Tracheal epithelial cell (primary cell): ENCODE measurements around the gene RNF103. TPM values are rescaled to one million over a fixed set of nuclear protein-coding genes. Genes with fewer than 3 reads are reported as not detected.

Experiments
- total RNA-seq: library from RNA; depleted of rRNA; stranded (reverse); fragments of >200 nt; gene quantifications from 2 replicates; pipeline ENCODE4 v1.2.1, GENCODE V29; 2014

The RNF103 gene, protein sequence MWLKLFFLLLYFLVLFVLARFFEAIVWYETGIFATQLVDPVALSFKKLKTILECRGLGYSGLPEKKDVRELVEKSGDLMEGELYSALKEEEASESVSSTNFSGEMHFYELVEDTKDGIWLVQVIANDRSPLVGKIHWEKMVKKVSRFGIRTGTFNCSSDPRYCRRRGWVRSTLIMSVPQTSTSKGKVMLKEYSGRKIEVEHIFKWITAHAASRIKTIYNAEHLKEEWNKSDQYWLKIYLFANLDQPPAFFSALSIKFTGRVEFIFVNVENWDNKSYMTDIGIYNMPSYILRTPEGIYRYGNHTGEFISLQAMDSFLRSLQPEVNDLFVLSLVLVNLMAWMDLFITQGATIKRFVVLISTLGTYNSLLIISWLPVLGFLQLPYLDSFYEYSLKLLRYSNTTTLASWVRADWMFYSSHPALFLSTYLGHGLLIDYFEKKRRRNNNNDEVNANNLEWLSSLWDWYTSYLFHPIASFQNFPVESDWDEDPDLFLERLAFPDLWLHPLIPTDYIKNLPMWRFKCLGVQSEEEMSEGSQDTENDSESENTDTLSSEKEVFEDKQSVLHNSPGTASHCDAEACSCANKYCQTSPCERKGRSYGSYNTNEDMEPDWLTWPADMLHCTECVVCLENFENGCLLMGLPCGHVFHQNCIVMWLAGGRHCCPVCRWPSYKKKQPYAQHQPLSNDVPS
- 12.0 and 16.2 TPM in 2 replicates for total RNA-seq

DNA sequence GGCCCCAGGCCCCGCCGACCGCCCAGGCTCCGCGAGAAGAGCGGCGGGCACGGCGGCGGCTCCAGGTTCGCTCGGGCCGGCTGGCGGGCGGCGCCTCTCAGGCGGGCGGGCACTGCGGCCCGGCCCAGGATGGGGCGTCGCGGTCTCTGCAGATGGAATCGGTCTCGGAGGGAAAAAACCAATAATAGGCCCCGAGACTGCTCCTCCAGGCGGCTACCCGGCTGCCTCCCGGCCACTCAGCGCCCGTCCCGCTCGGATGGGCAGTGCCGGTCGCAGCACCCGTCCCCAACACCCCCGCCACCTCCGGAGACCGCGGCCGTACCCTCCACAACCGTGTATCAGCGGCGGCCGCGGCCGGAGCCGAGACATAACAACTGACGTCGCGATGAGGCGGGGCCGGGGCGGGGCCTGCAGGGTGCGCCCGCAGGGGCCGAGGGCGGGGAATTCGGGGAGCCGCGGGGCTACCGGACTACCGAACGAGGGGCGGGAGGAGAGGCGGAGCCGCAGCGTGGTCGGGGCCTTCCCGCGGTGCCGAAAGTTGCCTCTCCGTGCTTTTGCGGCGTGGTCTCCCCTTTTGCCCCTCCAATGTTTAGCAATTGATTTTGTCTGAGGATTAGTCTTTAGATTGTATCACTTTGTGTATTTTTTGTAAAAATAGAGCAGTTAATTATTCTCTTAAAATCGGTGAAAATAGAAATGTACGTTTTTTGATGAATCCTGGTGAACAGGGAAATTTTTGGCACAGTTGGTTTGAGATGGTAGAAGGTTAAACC lies at the start of gene RNF103:
Gene RNF103, minus strand, starts transcription at position 372 of the 773 bp plus-strand sequence. CDS start 979 bp downstream, outside the sequence.

DNA sequence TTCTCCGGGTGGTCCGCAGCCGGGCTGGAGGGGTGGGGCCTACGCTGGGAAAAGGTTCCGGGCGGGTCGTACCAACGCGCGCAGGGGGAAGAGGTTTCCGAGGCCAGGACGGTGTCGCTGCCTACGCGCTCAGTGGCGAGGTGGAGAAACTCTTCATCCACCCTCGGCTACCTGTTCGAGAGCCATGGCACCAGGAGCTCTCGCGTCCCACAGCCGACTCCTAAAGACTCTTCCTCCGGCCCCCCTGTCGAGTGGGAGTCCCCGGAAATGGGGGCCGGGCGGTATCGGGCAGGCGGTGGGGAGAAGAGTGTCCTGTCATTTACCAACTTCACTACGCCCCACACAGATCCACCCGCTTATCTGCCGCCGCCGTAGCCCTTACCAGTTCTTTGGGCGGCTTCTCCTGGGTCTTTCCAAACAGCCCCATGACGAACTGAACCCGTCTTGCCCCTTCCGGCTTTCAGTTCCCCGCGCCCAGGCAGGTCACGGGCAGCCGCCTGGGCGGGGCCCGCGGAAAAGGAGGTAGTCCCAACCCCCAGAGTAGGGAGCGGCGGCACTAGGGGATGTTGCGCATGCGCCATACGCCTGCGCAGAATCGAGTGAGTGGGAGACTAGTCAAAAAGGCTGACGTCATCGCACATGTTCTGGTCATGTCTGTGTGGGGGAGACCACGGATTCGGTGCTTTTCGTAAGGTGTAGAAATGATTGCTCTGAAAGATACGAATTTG lies 60.6 kb downstream of the RNF103 start, which contains the start of gene CHMP3:
Gene CHMP3, minus strand, starts transcription at position 522 of the 728 bp plus-strand sequence. Its CDS starts 95 bp downstream, at position 427.

Other genes starting within 250 kb of the RNF103 start
- gene KDM3A, start 182.5 kb downstream of the RNF103 start, total RNA-seq = 26.6 and 28.4 TPM in 2 replicates
- gene CHMP3, start 60.4 kb downstream of the RNF103 start, total RNA-seq = 62.2 and 75.7 TPM in 2 replicates
- 46.5 and 55.6 TPM in 2 replicates for gene RMND5A, start 96.4 kb upstream of the RNF103 start, total RNA-seq
- gene CD8A, start 167.0 kb upstream of the RNF103 start, total RNA-seq = under 0.01 TPM in 1 of 2 replicates, not detected in the other
- 0.24 TPM in 1 of 2 replicates, not detected in the other for gene CD8B, start 238.0 kb upstream of the RNF103 start, total RNA-seq